Loucy (cell line): ENCODE results near the gene GBX2.

Experiments
- H2AFZ ChIP-seq: fragments of 200-600 bp; sonication (generic); 2 replicates; pipeline ENCODE4 v1.6.0; 2016; ENCODE audit warnings: antibody characterized with exemption, mild to moderate bottlenecking, low read length, moderate library complexity
- H3F3A ChIP-seq: fragments of 200-600 bp; 2 replicates; pipeline ENCODE4 v1.6.0; 2016; ENCODE audit warnings: antibody characterized with exemption, low read depth, mild to moderate bottlenecking
- H3K27me3 ChIP-seq: fragments of 200-600 bp; sonication (generic); 2 replicates; pipeline ENCODE4 v1.6.1; 2014; ENCODE audit warnings: low read length, mild to moderate bottlenecking; ENCODE audit not compliant: insufficient read depth, poor library complexity, severe bottlenecking
- H3K36me3 ChIP-seq: fragments of 200-600 bp; sonication (generic); 2 replicates; pipeline ENCODE4 v1.6.1; 2016; ENCODE audit warnings: low read length; ENCODE audit not compliant: insufficient read depth
- H3K4me1 ChIP-seq: fragments of 200-600 bp; sonication (generic); 2 replicates; pipeline ENCODE4 v1.5.1; 2014; ENCODE audit warnings: low read length, mild to moderate bottlenecking; ENCODE audit not compliant: insufficient read depth, poor library complexity, severe bottlenecking
- H3K4me2 ChIP-seq: fragments of 200-600 bp; sonication (generic); 2 replicates; pipeline ENCODE4 v1.6.0; 2014; ENCODE audit warnings: antibody characterized with exemption, low read length, low read depth, mild to moderate bottlenecking; ENCODE audit not compliant: poor library complexity, severe bottlenecking
- H3K4me3 ChIP-seq: fragments of 200-600 bp; sonication (generic); 2 replicates; pipeline ENCODE4 v1.5.1; 2014; ENCODE audit warnings: low read length, mild to moderate bottlenecking, mixed read lengths; ENCODE audit not compliant: poor library complexity, severe bottlenecking
- H3K79me2 ChIP-seq: fragments of 200-600 bp; sonication (generic); 2 replicates; pipeline ENCODE4 v1.6.1; 2014; ENCODE audit warnings: low read length; ENCODE audit not compliant: insufficient read depth
- H3K9ac ChIP-seq: fragments of 200-600 bp; sonication (generic); 2 replicates; pipeline ENCODE4 v1.6.0; 2014; ENCODE audit warnings: mild to moderate bottlenecking, low read depth, low read length, moderate library complexity; ENCODE audit not compliant: poor library complexity, severe bottlenecking
- H3K9me2 ChIP-seq: fragments of 200-600 bp; sonication (generic); replicated peaks from 2 replicates; pipeline ENCODE4 v1.6.1; 2016; ENCODE audit warnings: low read depth, low read length, mixed read lengths
- H3K9me3 ChIP-seq: fragments of 200-600 bp; sonication (generic); 2 replicates; pipeline ENCODE4 v1.6.1; 2014; ENCODE audit warnings: mild to moderate bottlenecking, antibody characterized with exemption, low read length, low read depth; ENCODE audit not compliant: insufficient read depth
- H4K20me1 ChIP-seq: fragments of 200-600 bp; sonication (generic); 2 replicates; pipeline ENCODE4 v1.6.0; 2014; ENCODE audit warnings: antibody characterized with exemption, low read length, mild to moderate bottlenecking; ENCODE audit not compliant: insufficient read depth, poor library complexity, severe bottlenecking
- CTCF ChIP-seq: fragments of 200-600 bp; sonication (generic); conservative IDR thresholded peaks from 2 replicates; pipeline ENCODE4 v1.5.1; 2014; ENCODE audit warnings: mild to moderate bottlenecking, antibody characterized with exemption, low read length
- EZH2phosphoT487 ChIP-seq: fragments of 200-600 bp; IDR thresholded peaks from 2 replicates; pipeline ENCODE4 v1.6.1; 2018; ENCODE audit warnings: antibody characterized with exemption, mild to moderate bottlenecking, moderate library complexity, borderline replicate concordance

Gene GBX2

DNA sequence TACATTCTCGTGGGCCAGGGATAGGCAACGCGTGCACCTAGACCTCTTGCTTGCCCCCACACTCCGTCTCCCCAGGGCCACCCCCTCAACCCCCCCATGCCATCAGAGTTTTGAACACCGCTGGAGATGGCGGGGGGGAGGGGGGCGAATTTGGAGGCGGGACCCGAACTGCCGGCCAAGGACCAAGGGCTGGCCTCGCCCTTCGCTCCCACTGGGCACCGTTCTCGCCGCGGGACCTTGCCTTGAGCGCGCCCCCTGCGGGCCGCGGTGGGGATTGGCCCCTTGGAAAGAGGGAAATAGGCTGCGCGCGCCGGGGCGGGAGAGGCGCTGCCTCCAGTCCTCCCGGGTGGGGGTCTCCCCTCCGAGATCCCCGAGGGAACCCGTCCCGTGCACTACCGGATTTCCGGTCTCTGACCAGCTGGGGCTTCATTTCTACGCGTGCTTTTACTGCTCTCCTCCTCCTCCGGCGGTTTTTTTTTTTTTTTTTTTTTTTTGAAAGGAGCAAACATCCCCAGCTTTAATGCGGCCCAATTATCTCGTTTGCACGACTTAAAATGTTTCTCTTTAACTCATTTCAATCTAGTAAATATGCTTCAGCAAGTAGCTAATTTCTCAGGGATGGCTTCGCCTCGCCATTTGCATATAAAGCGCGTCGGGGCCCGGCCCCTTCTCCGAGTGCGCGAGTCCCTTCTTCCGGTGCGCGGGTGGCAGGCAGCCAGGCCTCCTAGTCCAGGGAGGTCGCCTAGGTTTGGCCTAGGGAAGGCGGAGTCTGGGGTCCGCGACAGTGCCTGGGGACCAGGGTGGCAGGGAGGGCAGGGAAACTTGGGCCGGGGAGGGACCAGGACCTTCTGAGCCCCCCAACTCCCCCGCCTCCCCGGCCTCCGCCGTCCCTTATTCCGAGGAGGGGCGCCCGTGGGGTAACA lies 10.0 kb upstream of the GBX2 start:
- Histone ChIP-seq H3K27me3 (no peaks in the 10 kb centered on the region), H3K36me3 (no peaks in the 10 kb centered on the region), H3K9me2 (no peaks in the 10 kb centered on the region), H3K9me3 (no peaks in the 10 kb centered on the region), H3K4me1 (no peaks in the 10 kb centered on the region), H2AFZ (no peak overlapping the region), H3K9ac (no peak overlapping the region), H4K20me1 (no peaks in the 10 kb centered on the region), H3K4me2 (no peak overlapping the region), H3F3A (no peaks in the 10 kb centered on the region), H3K79me2 (no peaks in the 10 kb centered on the region), H3K4me3 (no peak overlapping the region)
- TF ChIP-seq EZH2phosphoT487 (no peak), CTCF (no peak)

DNA sequence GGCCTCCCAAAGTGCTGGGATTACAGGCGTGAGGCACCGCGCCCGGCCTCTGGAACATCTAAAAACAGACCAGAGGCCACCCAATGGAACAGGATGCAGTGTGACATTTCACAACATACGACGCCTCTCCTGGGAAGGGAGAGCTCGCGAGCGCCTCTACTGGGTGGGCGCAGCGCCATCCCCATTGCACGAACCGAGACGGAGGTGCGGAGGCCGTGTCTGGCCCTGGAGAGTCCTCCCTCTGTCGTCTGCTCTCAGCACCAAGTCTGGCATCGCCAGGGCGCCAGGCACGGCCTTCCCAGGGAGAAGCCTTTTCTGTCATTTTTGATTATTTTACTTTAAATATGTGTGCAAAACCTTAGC lies 9.4 kb upstream of the GBX2 start:
- Histone ChIP-seq H3K36me3 (no peaks in the 10 kb centered on the region), H3K27me3 (no peaks in the 10 kb centered on the region), H3K79me2 (no peaks in the 10 kb centered on the region), H3K4me2 (no peak overlapping the region), H3K4me1 (no peaks in the 10 kb centered on the region), H2AFZ (no peak overlapping the region), H3F3A (no peaks in the 10 kb centered on the region), H3K4me3 (no peak overlapping the region), H3K9me3 (no peaks in the 10 kb centered on the region), H3K9ac (no peak overlapping the region), H3K9me2 (no peaks in the 10 kb centered on the region), H4K20me1 (no peaks in the 10 kb centered on the region)
- no peak for TF ChIP-seq CTCF

DNA sequence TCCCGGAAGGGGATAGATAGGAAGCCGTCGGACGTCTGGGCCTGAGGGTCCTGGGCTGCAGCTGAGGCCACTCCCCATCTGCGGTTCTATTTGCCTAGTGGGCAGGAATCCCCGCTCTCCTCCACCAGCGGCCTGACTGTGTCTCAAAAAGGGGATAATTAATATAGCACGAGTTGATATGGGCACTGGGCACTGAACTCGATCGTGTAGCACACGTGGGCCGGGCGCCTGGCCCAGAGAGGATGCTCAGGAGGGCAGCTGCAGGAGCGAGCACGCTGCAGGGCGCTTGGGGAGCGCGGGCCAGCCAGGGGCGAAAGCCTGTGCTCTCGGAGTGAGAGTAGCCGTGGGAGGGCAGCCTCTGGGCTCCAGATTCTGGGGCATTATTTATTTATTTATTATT lies 8.8 kb upstream of the GBX2 start:
- no peaks in the 10 kb centered on the region for H3K9me2 ChIP-seq
- no peaks in the 10 kb centered on the region for H3K79me2 ChIP-seq
- H4K20me1 ChIP-seq: no peaks in the 10 kb centered on the region
- H3F3A ChIP-seq: no peaks in the 10 kb centered on the region
- no peaks in the 10 kb centered on the region for H3K36me3 ChIP-seq
- H3K9ac ChIP-seq: no peak overlapping the region
- no peaks in the 10 kb centered on the region for H3K4me1 ChIP-seq
- no peak for TF ChIP-seq CTCF
- TF ChIP-seq EZH2phosphoT487: no peak
- H3K4me2 ChIP-seq: no peak overlapping the region
- no peak overlapping the region for H3K4me3 ChIP-seq
- no peaks in the 10 kb centered on the region for H3K27me3 ChIP-seq
- no peaks in the 10 kb centered on the region for H3K9me3 ChIP-seq
- H2AFZ ChIP-seq: no peak overlapping the region
